GM21360 (cell line): ENCODE results near the gene SMYD3.

Source experiments
- ATAC-seq: cut with Tn5 transposase; IDR thresholded peaks from one replicate; pipeline ENCODE4 v1.9.1; 2021; ENCODE audit warnings: mild to moderate bottlenecking, moderate library complexity; ENCODE audit not compliant: unreplicated experiment

Gene SMYD3

DNA sequence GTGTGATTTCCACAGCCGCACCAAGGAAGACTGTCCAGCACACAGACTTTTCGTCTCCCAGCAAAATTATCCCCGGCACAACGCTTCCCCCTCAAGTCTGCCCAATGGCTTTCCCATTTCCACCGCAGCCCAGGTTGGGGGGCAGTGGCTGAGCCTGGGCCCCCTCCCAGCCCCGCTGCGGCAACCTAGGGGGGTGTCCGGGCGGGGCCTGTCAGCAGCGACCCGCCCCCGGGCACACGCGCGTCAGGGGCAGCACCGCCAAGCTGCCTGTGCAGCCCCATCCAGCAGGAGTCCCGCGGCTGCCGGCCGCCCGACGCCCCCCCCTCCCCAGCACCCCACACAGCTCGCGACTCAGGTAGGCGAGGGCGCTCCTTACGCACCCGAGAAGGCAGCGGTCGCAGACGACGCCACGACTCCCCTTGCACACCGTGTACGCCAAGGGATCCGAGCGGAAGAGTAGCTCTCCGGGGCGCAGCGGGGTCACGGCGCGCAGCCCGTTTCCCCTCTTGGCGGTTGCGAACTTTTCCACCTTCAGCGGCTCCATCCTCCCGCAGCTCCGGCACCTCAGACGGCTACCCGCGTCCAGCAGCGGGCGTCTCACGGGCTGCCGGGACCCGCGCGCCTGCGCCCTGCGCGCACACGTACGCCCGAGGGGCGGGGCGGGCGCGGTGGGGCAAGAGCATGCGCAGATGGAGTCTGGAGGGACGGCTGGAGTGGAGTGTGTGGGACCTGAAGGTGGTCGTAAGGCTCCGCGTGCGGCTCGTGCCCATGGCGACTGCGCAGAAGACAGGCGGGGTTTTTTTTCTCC, at the start of gene SMYD3:
SMYD3 (minus strand) TSS at position 606 of the 808 bp plus-strand sequence.
- peak; percentile 90 for ATAC-seq

GRCh38 chr1:246554201-246554600, 47.1 kb upstream of the SMYD3 start:
- no peak for ATAC-seq

GRCh38 chr1:246552110-246552509, 45.0 kb upstream of the SMYD3 start:
- no peak for ATAC-seq

GRCh38 chr1:246550402-246550801, 43.3 kb upstream of the SMYD3 start:
- ATAC-seq: no peak

GRCh38 chr1:246549665-246550064, 42.6 kb upstream of the SMYD3 start:
- no peak for ATAC-seq

- no peak for ATAC-seq
These were observed 36.9 kb upstream of the SMYD3 start for GRCh38 chr1:246544001-246544400.

- no peak for ATAC-seq
These were observed 33.8 kb upstream of the SMYD3 start for GRCh38 chr1:246540738-246541491.

- ATAC-seq: no peak
These were observed 30.8 kb upstream of the SMYD3 start for GRCh38 chr1:246537887-246538286.

DNA sequence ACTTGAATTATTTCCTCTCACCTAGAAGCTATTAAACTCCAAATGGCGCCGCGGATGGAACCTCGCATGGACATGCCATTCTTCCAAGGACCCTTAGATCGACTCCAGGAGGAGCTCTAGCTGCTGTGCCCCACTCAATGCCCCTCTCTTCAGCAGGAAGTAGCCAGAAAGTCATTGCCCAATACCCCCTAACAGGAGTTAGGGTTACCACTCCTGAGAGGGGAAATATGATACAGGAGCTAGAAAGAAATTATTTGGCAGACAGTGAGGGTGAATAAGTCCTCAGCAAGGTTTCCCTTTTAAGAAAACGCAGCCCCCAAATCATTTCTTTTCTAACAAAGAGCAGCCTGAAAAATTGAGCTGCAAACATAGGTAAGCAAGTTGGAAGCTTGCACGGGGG, 30.4 kb upstream of the SMYD3 start:
- no peak for ATAC-seq

DNA sequence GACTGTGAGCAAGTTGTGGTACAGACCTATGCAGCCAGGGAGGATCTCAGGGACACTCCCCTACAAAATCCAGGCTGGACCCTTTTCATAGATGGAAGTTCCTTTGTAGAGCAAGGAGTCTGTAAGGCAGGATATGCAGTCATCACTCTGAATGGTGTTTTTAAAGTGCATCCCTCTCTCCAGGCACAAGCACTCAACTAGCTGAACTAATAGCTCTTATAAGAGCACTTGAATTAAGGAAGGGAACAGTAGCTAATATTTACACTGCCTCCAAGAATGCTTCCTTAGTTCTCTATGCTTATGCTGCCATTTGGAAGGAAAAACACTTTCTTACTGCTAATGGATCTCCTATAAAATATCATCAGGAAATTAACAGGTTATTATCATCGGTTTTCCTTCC, 27.0 kb upstream of the SMYD3 start:
- no peak for ATAC-seq

DNA sequence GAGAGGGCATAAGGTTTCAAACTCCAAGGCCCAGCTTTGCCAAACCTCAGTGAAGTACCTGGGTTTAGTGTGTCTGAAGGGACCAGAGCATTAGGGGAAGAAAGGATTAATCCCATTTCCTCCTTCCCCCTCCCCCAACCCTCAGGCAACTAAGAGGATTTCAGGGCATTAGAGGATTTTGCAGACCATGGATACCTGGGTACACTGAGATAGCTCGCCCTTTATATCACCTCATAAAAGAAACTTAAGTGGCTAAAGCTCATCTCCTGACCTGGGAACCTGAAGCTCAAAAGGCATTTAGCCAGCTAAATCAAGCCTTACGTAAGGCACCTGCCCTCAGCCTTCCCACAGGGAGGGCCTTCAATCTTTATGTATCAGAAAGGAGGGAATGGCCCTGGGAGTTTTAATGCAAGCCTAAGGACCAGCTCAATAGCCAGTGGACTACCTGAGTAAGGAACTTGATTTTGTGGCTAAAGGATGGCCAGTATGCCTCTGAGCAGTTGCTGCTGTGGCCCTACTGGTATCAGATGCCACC, 26.4 kb upstream of the SMYD3 start:
- no peak for ATAC-seq

- no peak for ATAC-seq
These were observed 25.4 kb upstream of the SMYD3 start for GRCh38 chr1:246532519-246532918.

- no peak for ATAC-seq
These were observed 23.4 kb upstream of the SMYD3 start for GRCh38 chr1:246530482-246530881.

DNA sequence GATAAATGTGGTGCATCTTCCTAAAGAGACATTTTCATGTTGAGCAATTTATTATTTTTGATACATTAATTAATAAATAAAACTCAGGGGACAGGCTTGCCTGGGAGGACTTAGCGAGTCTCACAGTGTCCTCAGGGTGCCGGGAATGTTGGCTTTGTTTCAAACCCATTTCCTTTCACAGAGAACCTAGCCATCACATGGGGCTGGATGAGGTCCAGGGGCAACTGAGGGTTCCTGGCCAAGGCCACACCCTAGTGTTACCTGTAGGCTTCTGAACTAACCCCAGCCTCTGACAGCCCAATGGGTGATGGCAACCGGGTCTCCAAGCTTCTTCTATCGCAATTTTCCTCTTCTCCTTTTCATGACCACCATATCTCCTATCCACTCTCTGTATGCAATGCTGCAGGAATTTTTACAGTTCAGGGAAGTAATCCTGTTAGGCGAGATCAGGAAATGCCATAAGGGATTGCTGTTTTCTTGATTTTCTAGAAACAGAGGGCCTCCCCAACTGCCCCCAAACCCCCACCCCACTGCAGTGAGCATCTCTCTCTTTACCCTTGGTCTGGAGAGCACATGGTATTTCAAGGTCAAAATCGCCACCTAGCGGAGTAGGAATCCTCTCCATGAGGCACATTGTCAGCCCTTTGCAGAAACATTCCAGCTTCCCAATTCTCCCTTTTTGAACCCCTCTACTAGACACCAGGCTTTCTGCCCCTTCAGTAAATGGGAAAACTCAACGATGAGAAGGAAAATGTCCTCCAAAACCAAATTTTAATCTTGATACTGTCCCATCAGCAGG, 22.1 kb upstream of the SMYD3 start:
- no peak for ATAC-seq

DNA sequence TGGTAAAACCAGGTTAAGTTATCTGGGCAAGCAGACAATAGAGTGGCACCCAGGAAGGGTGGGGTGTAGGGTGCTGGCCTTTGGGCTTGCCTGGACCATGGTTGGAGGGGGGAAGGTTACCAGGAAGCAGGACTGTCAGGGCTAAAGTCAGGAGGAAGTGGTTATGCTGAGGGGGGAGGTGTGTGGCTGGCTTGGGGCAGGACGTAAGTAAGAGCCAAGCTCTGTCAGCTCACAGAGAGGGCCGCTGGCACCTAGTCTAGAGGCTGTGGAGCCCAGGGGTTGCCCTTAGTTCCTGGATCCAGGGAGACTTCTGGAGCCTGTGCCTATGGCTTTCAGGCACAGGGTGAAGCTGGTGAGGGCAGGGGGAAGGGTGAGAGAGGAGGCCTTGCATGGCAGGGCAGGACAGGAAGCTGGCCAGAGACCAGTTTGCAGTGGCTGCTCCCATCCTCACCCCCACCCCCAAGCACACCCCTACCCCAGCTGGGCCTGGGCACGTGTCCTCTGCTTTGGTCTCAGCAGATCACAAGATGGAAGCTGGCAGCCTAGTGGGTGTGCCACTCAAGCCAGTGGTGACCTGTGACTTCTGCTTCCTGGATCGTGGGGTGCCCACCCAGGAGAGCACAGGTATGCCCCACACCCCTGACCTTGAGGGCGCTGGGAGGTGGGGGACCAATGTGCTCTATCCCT, 20.5 kb upstream of the SMYD3 start:
- no peak for ATAC-seq

DNA sequence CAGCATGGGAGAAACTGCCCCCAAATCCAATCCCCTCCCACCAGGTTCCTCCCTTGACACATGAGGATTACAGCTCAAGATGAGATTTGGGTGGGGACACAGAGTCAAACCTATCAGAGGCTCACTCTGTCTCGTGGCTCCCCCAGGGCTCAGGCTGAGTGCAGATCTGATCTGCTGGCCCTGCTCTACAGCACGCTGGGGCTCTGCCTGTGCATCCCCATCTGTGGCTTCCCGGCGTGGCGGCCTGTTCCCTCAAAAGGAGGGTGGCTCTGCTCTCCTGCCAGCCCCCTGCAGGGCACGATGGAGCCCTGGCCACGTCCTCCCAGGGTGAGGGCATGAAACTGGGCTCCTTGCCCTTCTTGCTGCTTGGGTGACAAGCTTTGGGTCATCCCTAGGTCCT, 19.8 kb upstream of the SMYD3 start:
- ATAC-seq: no peak

DNA sequence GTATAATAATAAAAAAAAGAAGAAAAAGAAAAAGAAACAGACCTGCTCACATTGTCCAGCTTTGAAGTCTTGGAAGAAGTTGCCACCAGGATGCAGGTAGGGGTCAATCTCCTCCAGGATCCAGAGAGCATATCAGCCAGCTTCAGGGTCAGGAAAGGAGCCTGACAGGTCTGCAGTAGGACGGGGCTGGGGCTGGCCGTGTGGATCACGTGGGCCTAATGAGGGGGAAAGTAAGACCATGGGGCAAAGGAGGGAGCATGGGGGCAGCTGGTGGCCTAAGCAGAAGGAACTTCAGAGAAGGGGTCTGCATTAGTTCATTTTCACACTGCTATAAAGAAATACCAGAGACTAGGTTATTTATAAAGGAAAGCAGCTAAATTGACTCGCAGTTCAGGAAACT, 19.3 kb upstream of the SMYD3 start:
- ATAC-seq: no peak

DNA sequence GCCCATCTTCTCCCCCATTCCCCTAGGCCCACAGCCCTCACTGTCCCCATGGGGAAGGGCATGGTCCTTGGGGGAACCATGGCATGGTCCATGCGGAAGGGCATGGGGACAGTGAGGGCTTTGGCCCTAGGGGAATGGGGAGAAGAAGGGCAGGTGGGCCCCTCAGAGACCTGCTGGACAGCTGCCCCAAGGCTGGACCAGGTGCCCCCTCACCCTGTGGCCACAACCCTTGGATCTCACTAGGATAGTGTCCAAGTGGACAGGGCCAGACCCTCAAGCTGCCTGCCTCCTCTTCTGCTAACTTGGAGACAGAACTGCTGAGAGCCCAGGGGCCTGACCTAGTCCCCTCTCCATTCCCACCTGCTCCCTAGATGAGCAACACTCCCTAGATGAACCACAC, 12.4 kb upstream of the SMYD3 start:
- no peak for ATAC-seq

GRCh38 chr1:246518456-246519205, 11.6 kb upstream of the SMYD3 start:
- ATAC-seq: no peak

DNA sequence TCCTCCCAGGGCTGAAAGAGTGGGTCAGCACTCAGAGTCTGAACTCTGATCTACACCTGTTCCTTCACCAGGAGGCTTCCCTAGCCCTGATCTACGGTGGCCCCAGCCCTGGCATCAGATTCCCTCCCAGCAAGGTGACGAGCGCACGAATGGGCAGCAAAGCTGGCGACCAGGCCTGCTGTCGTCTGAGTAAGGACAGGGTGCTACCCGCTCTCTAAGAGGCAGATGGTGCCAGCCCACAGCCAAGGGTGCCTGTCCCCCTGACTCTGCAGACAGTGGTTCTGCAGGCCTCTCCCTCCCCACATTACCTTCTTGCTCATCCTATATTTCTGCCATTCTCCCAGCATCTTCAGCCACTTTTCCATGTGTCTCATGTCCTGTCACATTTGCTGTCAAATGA, 10.3 kb upstream of the SMYD3 start:
- ATAC-seq: no peak
